GM21786 (cell line): ENCODE data around the gene LMBR1L.

ENCODE experiments used
- ATAC-seq: cut with Tn5 transposase; IDR thresholded peaks from one replicate; pipeline ENCODE4 v1.9.1; 2021; ENCODE audit not compliant: unreplicated experiment

LMBR1L gene

DNA sequence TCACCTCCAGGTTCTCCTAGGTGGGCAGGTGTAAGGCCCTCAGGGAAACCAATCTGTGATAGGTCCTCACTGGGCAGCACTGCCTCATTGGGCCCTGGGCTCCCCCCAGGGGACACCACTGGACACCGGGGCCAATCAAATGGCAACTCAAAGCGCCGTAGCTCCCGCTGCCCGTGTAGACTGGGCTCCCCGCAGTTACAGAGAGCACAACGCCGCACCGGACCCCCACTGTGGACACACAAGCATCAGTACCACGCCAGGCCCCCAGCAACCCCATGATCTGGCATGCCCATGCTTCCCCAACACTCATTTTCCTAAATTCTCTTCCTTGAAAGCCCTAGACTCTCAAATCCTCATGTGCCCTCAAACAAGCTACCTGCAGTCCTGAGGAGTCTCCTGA lies 56.1 kb downstream of the LMBR1L start:
- no peak for ATAC-seq

DNA sequence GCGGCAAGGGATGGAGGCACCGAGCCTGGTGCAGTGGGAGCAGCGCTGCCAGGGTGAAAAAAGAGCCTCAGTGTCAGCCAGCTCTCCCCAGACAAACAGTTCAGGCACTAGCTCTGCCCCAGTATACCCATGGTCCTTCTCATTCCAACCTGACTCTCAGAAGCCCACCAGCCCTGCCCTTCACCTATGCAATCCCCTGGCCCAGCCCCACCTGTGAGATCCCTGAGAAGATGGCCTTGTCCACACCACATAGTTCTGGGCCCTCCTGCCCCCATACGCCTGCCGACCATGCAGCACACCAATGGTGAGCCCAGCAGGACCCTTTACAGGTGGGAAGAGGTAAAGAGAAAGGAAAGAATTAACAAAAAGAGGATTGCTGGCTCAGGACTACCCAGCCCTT lies 56.6 kb downstream of the LMBR1L start:
- no peak for ATAC-seq

DNA sequence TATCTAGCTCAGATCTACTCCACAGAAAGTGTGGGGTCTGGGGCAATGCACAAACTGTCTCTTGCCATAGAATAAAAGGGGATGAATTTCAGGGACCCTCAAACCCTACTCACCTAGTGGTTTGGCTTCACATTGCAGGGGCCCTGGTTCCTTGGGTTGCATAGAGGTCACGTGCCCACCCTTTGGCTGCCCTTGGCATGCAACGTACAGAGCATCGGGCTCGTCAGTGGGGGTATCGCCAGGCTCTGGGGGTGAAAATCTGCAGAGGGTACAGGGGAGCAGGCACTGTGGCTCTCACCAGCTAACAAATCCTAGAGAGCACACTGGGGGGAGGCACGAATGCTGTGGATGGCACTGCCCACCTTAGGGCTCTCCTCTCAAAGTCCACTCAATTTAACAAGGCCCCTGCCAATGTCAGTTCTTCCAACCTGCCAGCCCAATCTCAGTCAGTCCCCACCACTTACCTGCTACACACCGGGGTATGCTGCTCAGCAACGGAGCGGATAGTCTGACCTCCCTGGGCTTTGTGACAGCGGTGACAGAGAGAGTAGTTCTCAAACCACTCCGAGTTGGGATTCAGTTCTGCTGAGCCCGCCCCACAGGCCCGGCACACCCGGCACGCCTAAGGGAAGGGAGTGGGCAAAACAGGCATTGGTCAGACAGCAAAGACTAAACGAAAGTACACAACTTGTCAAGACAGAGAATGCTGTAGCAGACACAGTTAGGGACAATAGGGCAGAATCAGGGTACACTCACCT lies 58.0 kb downstream of the LMBR1L start:
- ATAC-seq, result no peak

GRCh38 chr12:49051777-49052438 lies 58.7 kb downstream of the LMBR1L start:
- no peak for ATAC-seq

- no peak for ATAC-seq
Observed at GRCh38 chr12:49051373-49051764, 59.3 kb downstream of the LMBR1L start.

GRCh38 chr12:49050507-49051372 lies 59.9 kb downstream of the LMBR1L start:
- no peak for ATAC-seq

GRCh38 chr12:49049566-49050224 lies 61.0 kb downstream of the LMBR1L start:
- no peak for ATAC-seq

DNA sequence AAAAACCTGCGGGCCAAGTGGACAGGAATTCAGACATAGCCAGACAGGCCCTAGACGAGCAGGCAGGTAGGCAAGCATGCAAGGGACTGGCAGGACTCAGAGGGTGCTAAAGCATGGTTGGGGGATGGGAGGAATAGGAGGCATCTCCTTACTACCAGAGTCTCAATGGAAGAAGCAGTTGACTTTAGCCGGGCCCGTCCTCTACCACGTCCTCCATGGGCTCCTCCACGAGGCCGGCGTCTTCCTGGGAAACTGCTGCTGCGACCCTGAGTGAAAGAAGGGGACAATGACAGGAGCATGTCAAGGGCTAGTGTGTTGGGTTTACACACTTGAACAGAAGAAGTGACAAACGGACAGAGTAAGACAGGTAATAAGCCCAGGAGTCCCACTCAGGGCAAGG lies 61.7 kb downstream of the LMBR1L start:
- no peak for ATAC-seq
